HG03045 (cell line): ENCODE data around the gene SELENOO.
"Not testable (repeated sequence)": the region's sequence is repeated elsewhere in the genome, so short reads cannot be mapped to it uniquely, and the experiment has no call there.

ENCODE experiments used
- ATAC-seq: cut with Tn5 transposase; IDR thresholded peaks from one replicate; pipeline ENCODE4 v1.9.1; 2021; ENCODE audit warnings: mild to moderate bottlenecking, moderate library complexity; ENCODE audit not compliant: unreplicated experiment

SELENOO gene

DNA sequence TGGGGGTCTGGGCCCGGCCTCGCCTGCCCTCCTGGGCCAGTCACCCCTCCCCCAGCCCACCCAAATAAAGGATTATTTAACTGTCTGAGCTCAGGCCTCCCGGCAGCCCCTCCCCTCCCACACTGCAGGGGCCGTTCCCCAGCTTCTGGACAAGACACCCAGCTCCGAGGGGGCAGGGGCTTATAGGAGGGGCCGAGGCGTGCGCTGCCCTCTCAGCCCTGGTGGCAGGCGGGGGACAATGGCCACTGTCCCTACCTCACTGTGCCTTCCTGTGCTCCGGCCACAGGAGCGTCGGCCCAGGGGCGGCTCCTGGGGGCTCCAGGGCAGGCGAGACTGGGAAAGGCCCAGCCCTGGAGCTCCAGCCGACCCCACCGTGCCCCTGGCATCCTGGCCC is 2.2 kb upstream of the SELENOO start:
- ATAC-seq, result no peak

DNA sequence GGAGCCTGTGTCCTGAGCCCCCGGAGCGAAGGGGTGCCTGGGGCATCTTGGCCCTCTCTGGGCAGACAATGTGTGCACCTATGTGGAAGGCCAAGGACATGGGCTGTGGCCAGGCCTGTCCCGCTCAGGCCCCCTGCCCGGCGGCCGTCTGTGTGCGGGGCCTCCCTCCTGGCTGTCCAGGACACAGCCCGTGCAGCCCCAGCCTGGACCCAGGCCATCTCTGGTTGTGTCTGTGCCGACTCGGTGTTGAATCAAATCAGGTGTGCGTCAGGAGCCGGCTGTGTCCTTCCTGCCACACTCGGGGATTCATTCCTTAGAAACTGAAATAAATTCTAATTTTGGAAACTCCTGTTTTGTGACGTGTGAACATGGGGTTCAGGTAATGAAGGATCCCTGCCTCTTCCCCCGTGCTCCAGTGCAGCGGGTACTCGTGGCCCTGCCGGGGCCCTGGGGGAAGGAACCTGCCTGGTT is 1.5 kb upstream of the SELENOO start:
- no peak for ATAC-seq

GRCh38 chr22:50199829-50200460 is 866 bp upstream of the SELENOO start:
- ATAC-seq, result no peak

DNA sequence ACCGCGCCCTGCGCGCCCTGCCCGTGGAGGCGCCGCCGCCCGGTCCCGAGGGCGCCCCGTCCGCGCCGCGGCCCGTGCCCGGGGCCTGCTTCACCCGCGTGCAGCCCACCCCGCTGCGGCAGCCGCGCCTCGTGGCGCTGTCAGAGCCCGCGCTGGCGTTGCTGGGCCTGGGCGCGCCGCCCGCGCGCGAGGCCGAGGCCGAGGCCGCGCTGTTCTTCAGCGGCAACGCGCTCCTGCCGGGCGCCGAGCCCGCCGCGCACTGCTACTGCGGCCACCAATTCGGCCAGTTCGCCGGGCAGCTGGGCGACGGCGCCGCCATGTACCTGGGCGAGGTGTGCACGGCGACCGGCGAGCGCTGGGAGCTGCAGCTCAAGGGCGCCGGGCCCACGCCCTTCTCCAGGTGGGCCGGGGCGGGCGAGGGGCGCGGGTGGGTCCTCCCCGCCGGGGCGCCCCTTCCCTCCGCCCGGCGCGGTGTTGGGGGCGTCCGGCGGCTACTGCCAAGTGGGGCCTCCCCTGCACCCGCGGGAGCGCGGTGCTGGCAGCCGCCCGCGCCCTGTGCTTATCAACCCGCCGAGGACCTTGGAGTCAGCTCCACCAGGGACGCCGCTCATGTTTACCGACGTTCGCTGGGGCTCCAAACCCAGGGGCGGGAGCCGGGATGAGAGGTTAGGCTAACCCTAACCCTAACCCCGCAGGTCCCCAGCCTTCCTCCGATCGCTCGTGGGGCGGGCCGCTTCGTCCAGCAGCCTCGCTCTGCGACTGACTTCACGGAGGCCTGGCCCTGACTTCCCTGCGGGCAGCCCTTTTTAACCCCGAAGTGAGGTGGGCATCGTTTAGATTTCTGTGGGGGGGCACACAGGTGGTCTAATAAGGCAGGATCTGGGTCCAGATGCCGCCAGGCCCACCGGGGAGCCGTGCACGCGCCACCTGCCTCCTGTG is 649 bp downstream of the SELENOO start:
- peak; percentile 12 for ATAC-seq

GRCh38 chr22:50202130-50202666 is 1.4 kb downstream of the SELENOO start:
- no peak for ATAC-seq

- no peak for ATAC-seq
Measured at GRCh38 chr22:50203288-50203687, 2.5 kb downstream of the SELENOO start.

GRCh38 chr22:50204571-50204970 is 3.8 kb downstream of the SELENOO start:
- ATAC-seq, result no peak

DNA sequence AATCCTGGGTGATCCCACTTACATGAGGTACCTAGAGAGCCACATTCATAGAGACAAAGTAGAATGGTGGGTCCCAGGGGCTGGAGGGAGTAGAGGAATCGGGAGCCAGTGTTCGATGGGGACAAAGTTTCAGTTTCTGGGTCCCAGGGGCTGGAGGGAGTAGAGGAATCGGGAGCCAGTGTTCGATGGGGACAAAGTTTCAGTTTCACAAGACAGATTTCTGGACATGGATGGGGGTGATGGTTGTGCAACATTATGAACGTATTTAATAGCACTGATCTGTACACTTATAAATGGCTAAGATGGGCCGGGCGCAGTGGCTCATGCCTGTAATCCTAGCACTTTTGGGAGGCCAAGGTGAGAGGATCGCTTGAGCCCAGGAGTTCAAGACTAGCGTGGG is 4.2 kb downstream of the SELENOO start:
- ATAC-seq, result not testable (repeated sequence)

- ATAC-seq, result no peak
Measured at GRCh38 chr22:50205781-50206569, 5.2 kb downstream of the SELENOO start.

DNA sequence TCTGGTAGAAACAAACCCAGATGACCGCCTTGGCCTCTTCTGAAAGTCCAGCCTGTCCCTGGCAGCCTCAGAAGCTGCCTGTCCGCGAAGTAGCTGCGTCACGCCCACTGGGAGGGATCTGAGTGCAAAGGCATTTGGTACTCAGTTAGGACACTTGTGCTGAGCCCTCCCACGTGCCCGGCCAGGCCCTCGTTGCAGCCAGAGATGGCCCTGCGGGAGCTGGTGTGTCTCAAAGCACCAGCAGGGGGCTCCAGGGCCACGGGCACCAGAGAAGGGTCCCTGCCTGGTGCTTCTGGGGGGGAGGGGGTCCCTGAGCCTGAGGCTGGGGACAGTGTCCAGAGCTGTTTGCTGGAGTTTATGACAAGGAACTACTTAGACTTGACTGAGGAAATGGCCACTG is 5.8 kb downstream of the SELENOO start:
- no peak for ATAC-seq

GRCh38 chr22:50207383-50208140 is 6.8 kb downstream of the SELENOO start:
- ATAC-seq, result no peak

GRCh38 chr22:50208430-50208938 is 7.7 kb downstream of the SELENOO start:
- no peak for ATAC-seq

DNA sequence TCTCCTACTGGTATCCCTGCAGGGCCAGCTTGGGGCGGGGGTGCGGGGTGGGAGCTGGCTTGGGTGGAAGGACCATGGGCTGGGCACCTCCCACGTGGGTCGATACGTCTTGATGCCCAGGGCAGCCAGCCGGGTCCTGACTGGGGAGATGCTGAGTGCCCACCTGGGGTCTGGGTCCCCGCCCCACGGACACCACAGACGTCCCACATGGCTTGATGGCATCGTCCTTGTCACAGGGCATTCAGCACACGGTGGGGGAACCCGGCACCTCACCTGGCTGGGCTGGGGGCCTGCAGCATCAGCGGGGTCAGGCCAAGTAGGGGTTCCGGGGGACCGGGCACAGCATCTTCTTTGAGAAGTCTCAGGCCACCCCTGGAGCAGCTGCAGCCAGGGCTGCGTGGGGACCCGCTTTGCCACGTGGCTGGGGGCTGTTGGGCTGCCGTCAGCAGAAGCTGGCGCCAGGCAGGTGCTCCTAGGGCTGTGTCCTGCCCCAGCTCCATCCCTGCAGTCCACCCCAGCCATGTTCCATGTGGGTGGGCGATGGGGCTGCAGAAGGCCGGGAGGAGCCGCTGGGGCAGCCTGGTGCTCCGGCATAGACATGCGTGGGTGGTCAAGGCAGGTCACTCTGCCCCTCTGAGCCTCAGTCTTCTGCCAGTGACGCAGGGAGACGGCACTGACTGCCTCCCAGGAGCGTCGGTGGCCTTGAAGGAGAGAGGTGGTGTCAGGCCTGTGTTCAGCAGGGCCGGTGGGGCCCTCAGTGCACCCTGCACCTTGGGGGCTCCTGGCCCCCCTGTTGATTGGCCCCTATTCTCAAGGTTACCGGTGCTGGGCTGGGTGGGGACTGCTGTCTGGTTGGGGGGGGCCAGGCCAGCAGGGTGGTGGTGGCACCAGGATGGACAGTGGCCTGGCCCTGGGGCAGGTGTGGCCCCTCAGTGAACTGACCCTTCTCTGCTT is 8.4 kb downstream of the SELENOO start:
- no peak for ATAC-seq

GRCh38 chr22:50209893-50210292 is 9.1 kb downstream of the SELENOO start:
- ATAC-seq, result no peak

DNA sequence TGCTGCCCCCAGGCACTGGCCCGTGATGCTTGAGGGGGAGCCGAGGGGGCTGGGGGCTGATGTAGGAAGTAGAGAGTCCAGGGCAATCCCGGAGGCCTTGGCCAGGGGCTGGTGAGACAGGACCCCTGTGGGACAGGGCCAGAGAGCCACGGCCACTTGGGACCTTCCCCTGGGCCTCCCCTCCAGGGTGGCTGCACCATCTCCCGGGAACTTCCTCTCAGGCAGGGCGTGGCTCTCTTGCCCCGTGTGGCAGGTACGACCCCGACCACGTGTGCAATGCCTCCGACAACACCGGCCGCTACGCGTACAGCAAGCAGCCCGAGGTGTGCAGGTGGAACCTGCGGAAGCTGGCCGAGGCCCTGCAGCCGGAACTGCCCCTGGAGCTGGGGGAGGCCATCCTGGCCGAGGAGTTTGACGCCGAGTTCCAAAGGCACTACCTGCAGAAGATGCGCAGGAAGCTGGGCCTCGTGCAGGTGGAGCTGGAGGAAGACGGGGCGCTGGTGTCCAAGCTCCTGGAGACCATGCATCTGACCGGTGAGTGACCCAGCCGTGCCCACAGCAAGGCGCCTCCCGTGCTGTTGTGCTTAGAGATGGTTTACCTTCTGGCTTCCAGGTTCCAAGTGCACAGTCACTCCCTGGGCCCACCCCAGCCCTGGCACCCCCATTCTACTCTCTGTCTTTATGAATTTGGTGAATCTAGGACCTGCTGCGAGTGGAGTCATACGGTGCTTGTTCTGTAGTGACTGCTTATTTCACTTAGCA is 9.7 kb downstream of the SELENOO start:
- no peak for ATAC-seq

DNA sequence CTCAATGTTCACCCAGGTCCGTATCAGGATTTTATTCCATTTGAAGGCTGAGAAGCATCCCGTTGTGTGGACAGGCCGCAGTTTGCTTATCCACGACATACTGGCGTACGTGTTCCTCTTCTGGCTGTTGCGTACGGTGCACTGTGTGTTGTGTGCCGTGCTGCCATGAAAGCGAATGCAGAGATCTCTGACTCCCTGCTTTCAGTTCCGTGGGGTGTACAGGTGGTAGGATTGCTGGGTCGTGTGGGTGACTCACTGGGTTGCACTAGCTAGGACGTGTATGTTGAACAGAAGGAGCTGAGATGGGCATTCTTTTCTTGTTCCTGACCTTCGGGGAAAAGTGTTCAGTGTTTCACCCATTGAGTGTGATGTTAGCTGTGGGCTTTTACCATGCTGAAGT is 10.3 kb downstream of the SELENOO start:
- no peak for ATAC-seq

DNA sequence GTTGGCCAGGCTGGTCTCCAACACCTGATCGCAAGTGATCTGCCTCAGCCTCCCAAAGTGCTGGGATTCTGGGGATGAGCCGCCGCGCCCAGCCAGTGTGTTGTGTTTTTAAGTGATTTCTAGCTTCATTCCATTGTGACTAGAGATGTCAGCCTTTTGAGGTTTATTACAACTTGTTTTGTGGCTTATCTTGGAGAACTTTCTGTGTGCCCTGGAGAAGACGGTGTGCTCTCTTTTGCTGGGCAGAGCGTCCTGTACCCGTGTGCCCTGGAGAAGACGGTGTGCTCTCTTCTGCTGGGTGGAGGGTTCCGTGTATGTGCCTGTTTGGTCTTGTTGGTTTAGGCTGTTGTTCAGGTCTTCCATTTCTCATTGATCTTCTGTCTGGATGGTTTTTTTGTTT is 12.5 kb downstream of the SELENOO start:
- no peak for ATAC-seq

DNA sequence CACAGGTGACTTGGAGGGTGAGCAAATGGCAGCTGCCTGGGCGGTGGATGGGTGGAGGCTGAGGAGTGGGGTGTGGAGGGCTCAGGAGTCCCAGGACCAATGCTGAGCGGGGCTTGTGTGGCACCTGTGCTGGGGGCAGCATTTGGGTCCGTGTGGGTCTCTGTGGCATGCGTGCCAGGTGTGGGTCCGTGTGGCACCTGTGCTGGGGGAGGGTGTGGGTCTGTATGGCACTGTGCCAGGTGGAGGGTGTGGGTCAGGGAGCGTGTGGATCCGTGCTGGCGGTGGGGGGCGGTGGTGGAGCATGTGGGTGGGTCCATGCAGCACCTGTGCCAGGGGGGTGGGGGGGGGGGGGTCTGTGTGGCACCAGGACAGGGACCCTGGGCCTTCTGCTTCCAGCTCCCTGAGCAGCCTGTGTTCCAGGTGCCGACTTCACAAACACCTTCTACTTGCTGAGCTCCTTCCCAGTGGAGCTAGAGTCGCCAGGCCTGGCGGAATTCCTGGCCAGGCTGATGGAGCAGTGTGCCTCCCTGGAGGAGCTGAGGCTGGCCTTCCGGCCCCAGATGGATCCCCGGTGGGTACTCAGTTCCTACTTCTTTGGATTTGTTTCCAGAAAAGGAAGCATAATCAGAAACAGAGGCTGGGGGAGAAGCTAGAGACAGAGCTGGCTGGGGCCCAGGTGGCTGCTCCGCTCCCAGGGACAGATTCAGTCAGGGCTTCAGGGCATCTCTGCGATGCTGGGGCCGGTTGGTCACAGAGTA is 14.7 kb downstream of the SELENOO start:
- no peak for ATAC-seq
